K562 (cell line): ENCODE results near the gene TRPM2. TPM values are rescaled to one million over a fixed set of nuclear protein-coding genes. Genes with fewer than 3 reads are reported as not detected.

ENCODE experiments used
- CREBBP ChIP-seq: IDR thresholded peaks from one replicate; pipeline ENCODE4 v1.6.1; 2012; ENCODE audit warnings: low read depth, mild to moderate bottlenecking, control low read depth, inconsistent platforms, low read length
- GATAD2B ChIP-seq: fragments of 450-650 bp; IDR thresholded peaks from 2 replicates; pipeline ENCODE4 v1.6.1; 2017; ENCODE audit warnings: mild to moderate bottlenecking, borderline replicate concordance
- HCFC1 ChIP-seq: IDR thresholded peaks from 2 replicates; pipeline ENCODE4 v1.6.1; 2012; ENCODE audit warnings: low read depth, low read length, improper control_type of control experiment
- JUND ChIP-seq, 2 experiments: IDR thresholded peaks; 2 replicates in 1 of 2; 3 replicates in 1 of 2; pipeline ENCODE4 v1.6.1; 2011; ENCODE audit warnings: borderline replicate concordance in 2 of 2, low read depth in 2 of 2, low read length in 2 of 2, improper control_type of control experiment in 1 of 2, missing biosample characterization in 1 of 2, missing genetic modification characterization in 1 of 2, missing genetic modification reagents in 1 of 2
- RAD51 ChIP-seq: fragments of 450-650 bp; IDR thresholded peaks from 2 replicates; pipeline ENCODE4 v1.7.1; 2016; ENCODE audit warnings: low read depth, mild to moderate bottlenecking, borderline replicate concordance
- RBM15 ChIP-seq: fragments of 200-400 bp; formaldehyde crosslinking; IDR thresholded peaks from 2 replicates; pipeline ENCODE4 v1.6.1; 2018; ENCODE audit warnings: mild to moderate bottlenecking, low read length, moderate library complexity; ENCODE audit not compliant: insufficient read depth
- SAFB ChIP-seq: fragments of 200-400 bp; formaldehyde crosslinking; IDR thresholded peaks from 2 replicates; pipeline ENCODE4 v1.6.1; 2017; ENCODE audit warnings: low read depth, low read length, borderline replicate concordance
- SMAD2 ChIP-seq: fragments of 150-350 bp; IDR thresholded peaks from 2 replicates; pipeline ENCODE4 v1.6.1; 2014; ENCODE audit warnings: low read depth, mild to moderate bottlenecking, low read length
- SMARCA4 ChIP-seq: fragments of 450-650 bp; IDR thresholded peaks from 2 replicates; pipeline ENCODE4 v1.6.1; 2016
- ZFP36 ChIP-seq: fragments of 150-350 bp; IDR thresholded peaks from 2 replicates; pipeline ENCODE4 v1.6.1; 2018; ENCODE audit warnings: low read length, low read depth; ENCODE audit not compliant: partially characterized antibody
- polyA plus RNA-seq, 8 experiments: library from polyadenylated mRNA; depleted of rRNA in 4 of 8; stranded (reverse) in 5 of 8; unstranded in 3 of 8; fragments of >200 nt; fragmentation: Nextera tagmentation in 2 of 8; fragmentation: Illumina TruSeq in 1 of 8; extraction: Ambion mirVana in 2 of 8; extraction: Trizol in 1 of 8; gene quantifications; 2 replicates each; pipeline versions ENCODE4 v1.2.1 to v1.2.3, GENCODE V29; 2011 to 2014; ENCODE audit warnings: inconsistent platforms in 1 of 8, missing spikeins in 1 of 8
- total RNA-seq, 7 experiments: library from RNA; depleted of rRNA in 6 of 7; stranded (reverse); fragments of >200 nt in 6 of 7; fragmentation: Illumina TruSeq in 2 of 7; extraction: Trizol in 2 of 7; gene quantifications; 2 replicates each; pipeline versions ENCODE4 v1.2.1 to v1.2.3, GENCODE V29; 2011 to 2021; ENCODE audit warnings: low replicate concordance in 1 of 7
- TF ChIP-seq, protein P1 (sequence below): fragments of 250-450 bp; sonication (Bioruptor Pico); IDR thresholded peaks from 2 replicates; pipeline ENCODE4 v1.4.0; 2020; ENCODE audit warnings: borderline replicate concordance
- TF ChIP-seq, protein P2 (sequence below): fragments of 450-650 bp; formaldehyde crosslinking; IDR thresholded peaks from 2 replicates; pipeline ENCODE4 v1.4.0; 2020; ENCODE audit warnings: mild to moderate bottlenecking, moderate library complexity
- TF ChIP-seq, protein P3 (sequence below), 2 experiments: fragments of 450-650 bp in 1 of 2; sonication (generic) in 1 of 2; formaldehyde crosslinking in 1 of 2; IDR thresholded peaks; 2 replicates each; pipeline versions ENCODE4 v1.7.1 to v1.9.0; 2016 to 2022; ENCODE audit warnings: inconsistent platforms in 1 of 2, mild to moderate bottlenecking in 1 of 2, missing genetic modification reagents in 1 of 2
- TF ChIP-seq, protein P4 (sequence below): sonication (generic); formaldehyde crosslinking; IDR thresholded peaks from 2 replicates; pipeline ENCODE4 v1.8.1; 2023; ENCODE audit warnings: mild to moderate bottlenecking, missing genetic modification reagents

The TRPM2 gene
- total and polyA plus RNA-seq, 9 of the 15 experiments (the other 6 are each of a cell fraction or from before 2014, with no cell fraction given): 0.33 to 2.1 (median 0.98) TPM; not detected in 2

DNA sequence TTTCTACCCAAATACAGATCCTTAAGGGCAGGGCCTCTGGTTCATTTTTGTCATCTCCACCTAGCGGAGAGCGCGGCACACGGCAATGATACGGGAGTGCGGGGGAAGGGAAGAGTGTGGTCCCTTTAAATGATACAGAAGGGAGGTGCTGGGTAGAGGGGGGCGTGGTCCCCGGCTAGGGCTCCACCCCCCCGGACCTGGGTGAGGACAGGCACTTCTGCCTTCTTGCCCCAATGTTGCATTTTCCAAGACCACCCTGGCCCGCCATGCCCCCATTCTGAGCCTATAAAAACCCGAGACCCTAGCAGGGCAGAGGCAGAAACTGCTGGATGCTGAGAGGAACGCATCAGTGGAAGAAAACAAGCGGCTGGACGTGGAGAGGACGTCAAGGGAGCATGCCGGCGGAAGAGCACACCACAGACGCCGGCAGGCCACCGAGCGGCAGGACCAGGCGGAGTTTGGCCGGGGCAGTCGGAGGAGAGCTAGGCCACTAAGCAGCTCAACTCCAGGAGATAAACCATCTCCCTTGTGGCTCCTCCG lies 131.9 kb downstream of the TRPM2 start (continued):
- TF ChIP-seq, protein P1, sequence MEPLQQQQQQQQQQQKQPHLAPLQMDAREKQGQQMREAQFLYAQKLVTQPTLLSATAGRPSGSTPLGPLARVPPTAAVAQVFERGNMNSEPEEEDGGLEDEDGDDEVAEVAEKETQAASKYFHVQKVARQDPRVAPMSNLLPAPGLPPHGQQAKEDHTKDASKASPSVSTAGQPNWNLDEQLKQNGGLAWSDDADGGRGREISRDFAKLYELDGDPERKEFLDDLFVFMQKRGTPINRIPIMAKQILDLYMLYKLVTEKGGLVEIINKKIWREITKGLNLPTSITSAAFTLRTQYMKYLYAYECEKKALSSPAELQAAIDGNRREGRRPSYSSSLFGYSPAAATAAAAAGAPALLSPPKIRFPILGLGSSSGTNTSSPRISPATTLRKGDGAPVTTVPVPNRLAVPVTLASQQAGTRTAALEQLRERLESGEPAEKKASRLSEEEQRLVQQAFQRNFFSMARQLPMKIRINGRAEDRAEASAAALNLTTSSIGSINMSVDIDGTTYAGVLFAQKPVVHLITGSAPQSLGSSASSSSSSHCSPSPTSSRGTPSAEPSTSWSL (CRISPR knock-in tag): no peak
- TF ChIP-seq, protein P2, sequence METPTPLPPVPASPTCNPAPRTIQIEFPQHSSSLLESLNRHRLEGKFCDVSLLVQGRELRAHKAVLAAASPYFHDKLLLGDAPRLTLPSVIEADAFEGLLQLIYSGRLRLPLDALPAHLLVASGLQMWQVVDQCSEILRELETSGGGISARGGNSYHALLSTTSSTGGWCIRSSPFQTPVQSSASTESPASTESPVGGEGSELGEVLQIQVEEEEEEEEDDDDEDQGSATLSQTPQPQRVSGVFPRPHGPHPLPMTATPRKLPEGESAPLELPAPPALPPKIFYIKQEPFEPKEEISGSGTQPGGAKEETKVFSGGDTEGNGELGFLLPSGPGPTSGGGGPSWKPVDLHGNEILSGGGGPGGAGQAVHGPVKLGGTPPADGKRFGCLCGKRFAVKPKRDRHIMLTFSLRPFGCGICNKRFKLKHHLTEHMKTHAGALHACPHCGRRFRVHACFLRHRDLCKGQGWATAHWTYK (CRISPR knock-in tag): peak; percentile 56; the same call in 1 of the 2 replicates
- TF ChIP-seq ZFP36: no peak
- no peak for TF ChIP-seq SMARCA4
- TF ChIP-seq SAFB: no peak
- TF ChIP-seq, protein P3, sequence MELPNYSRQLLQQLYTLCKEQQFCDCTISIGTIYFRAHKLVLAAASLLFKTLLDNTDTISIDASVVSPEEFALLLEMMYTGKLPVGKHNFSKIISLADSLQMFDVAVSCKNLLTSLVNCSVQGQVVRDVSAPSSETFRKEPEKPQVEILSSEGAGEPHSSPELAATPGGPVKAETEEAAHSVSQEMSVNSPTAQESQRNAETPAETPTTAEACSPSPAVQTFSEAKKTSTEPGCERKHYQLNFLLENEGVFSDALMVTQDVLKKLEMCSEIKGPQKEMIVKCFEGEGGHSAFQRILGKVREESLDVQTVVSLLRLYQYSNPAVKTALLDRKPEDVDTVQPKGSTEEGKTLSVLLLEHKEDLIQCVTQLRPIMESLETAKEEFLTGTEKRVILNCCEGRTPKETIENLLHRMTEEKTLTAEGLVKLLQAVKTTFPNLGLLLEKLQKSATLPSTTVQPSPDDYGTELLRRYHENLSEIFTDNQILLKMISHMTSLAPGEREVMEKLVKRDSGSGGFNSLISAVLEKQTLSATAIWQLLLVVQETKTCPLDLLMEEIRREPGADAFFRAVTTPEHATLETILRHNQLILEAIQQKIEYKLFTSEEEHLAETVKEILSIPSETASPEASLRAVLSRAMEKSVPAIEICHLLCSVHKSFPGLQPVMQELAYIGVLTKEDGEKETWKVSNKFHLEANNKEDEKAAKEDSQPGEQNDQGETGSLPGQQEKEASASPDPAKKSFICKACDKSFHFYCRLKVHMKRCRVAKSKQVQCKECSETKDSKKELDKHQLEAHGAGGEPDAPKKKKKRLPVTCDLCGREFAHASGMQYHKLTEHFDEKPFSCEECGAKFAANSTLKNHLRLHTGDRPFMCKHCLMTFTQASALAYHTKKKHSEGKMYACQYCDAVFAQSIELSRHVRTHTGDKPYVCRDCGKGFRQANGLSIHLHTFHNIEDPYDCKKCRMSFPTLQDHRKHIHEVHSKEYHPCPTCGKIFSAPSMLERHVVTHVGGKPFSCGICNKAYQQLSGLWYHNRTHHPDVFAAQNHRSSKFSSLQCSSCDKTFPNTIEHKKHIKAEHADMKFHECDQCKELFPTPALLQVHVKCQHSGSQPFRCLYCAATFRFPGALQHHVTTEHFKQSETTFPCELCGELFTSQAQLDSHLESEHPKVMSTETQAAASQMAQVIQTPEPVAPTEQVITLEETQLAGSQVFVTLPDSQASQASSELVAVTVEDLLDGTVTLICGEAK (IDR thresholded peaks at IDR 0.05): no peak
- TF ChIP-seq, protein P3 (CRISPR knock-in tag; IDR thresholded peaks at IDR 0.05): no peak
- TF ChIP-seq RBM15: no peak
- TF ChIP-seq RAD51: no peak
- TF ChIP-seq GATAD2B: no peak
- TF ChIP-seq SMAD2: no peak
- 0 out of 2 replicates have a peak, but pooled peaks have one; percentile 8 for TF ChIP-seq JUND (IDR thresholded peaks at IDR 0.05; ENCODE audit: borderline replicate concordance, low read depth, low read length)
- no peak for TF ChIP-seq JUND (tag; IDR thresholded peaks at IDR 0.05; ENCODE audit: borderline replicate concordance, low read depth, low read length)
- no peak for TF ChIP-seq HCFC1
- no peak for TF ChIP-seq CREBBP
- TF ChIP-seq, protein P4, sequence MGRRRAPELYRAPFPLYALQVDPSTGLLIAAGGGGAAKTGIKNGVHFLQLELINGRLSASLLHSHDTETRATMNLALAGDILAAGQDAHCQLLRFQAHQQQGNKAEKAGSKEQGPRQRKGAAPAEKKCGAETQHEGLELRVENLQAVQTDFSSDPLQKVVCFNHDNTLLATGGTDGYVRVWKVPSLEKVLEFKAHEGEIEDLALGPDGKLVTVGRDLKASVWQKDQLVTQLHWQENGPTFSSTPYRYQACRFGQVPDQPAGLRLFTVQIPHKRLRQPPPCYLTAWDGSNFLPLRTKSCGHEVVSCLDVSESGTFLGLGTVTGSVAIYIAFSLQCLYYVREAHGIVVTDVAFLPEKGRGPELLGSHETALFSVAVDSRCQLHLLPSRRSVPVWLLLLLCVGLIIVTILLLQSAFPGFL (CRISPR knock-in tag): no peak
